ENCODE data around the gene GJC2. TPM values are rescaled to one million over a fixed set of nuclear protein-coding genes. Genes with fewer than 3 reads are reported as not detected.

GJC2 gene
- total RNA-seq, 1 donor from 2014 or later = 6.0 TPM

DNA sequence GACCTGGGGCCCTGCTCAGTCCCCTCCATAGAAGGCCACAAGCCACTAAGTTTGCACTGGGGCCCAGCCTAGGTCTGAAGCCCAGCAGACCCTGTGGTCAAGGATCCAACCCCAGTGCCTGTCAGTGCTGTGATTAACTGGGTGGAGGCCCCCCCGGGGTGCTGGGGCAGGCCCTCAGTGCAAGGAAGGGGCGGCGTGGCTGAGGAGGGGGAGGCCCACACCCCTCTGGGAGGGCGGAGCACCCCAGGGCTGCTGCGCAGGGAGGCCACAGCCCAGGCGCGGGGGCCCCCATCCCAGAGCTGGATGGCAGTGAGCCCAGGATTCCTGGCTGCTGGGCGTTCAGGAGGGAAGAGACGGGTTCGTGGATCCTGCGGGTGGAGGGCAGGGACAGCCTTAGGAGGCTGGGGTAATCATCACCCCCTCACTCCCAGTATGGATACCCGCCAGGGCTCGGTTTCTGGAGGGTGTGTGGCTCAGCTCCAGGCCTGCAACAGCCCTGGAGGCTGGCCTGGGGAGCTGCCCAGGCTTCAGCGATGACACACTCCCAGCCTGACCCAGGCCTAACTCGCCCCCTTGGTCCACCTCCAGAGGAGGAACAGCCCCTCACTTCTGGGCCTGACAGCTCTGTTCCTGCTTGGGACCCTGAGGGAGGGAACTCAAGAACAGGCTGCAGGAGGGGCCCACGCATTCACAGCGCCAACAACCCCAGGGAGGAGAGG, 890 bp downstream of the GJC2 start:
- H3K4me1 ChIP-seq = peaks cover 43% of the 10 kb centered on the region
- peak; percentile 29 to 43 for ATAC-seq
- no peak for TF ChIP-seq CTCF (IDR thresholded peaks at IDR 0.05)
- H3K36me3 ChIP-seq = peaks cover 41% of the 10 kb centered on the region
- intact Hi-C loops (cut with DNase I) = no loop called here
- peak overlapping the region; percentile 51 for H3K4me3 ChIP-seq
- no peaks in the 10 kb centered on the region for H3K9me3 ChIP-seq
- H3K27ac ChIP-seq = peak overlapping the region; percentile 88
- DNase-seq = peak; percentile 50
- no peaks in the 10 kb centered on the region for H3K27me3 ChIP-seq (ENCODE audit: low read depth)

GRCh38 chr1:228151180-228151925, 1.6 kb downstream of the GJC2 start:
- no peak for ATAC-seq
- Histone ChIP-seq H3K4me3 (peak overlapping the region; percentile 51), H3K9me3 (no peaks in the 10 kb centered on the region), H3K36me3 (peaks cover 34% of the 10 kb centered on the region), H3K27me3 (ENCODE audit: low read depth) (no peaks in the 10 kb centered on the region), H3K27ac (peak overlapping the region; percentile 88), H3K4me1 (peaks cover 42% of the 10 kb centered on the region)
- intact Hi-C loops (cut with DNase I) = no loop called here
- no peak for DNase-seq
- TF ChIP-seq CTCF (IDR thresholded peaks at IDR 0.05) = no peak

GRCh38 chr1:228152097-228152917, 2.6 kb downstream of the GJC2 start:
- intact Hi-C loops (cut with DNase I) = no loop called here
- ATAC-seq (no peak), DNase-seq (no peak)
- Histone ChIP-seq H3K27ac (peak overlapping the region; percentile 88), H3K36me3 (peaks cover 24% of the 10 kb centered on the region), H3K4me3 (no peak overlapping the region), H3K4me1 (peaks cover 42% of the 10 kb centered on the region), H3K9me3 (no peaks in the 10 kb centered on the region), H3K27me3 (ENCODE audit: low read depth) (no peaks in the 10 kb centered on the region)
- TF ChIP-seq CTCF (IDR thresholded peaks at IDR 0.05) = no peak

DNA sequence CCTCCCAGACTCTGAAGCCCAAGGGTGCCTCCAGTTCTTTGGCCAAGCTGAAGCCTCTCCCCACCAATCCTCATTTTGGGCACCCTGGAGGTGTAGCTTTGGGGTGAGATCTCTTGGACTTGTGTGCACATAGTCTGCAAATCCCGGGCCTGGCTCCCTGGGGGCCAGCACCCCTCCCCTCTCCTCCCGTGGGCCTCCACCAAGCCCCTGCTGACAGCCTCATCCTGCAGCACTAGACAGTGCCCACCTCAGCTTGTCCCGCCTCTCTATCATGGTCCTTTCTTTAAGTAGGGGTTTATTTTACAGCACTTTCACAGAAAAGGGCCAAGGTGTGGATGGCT, 3.2 kb downstream of the GJC2 start:
- no peak for ATAC-seq
- Histone ChIP-seq H3K9me3 (no peaks in the 10 kb centered on the region), H3K36me3 (peaks cover 18% of the 10 kb centered on the region), H3K27me3 (ENCODE audit: low read depth) (no peaks in the 10 kb centered on the region), H3K27ac (no peak overlapping the region), H3K4me1 (peaks cover 42% of the 10 kb centered on the region), H3K4me3 (no peak overlapping the region)
- TF ChIP-seq CTCF (IDR thresholded peaks at IDR 0.05) = no peak
- intact Hi-C loops (cut with DNase I) = no loop called here
- peak; percentile 10 for DNase-seq

- no peaks in the 10 kb centered on the region for H3K9me3 ChIP-seq
- no peak overlapping the region for H3K27ac ChIP-seq
- no peaks in the 10 kb centered on the region for H3K27me3 ChIP-seq (ENCODE audit: low read depth)
- TF ChIP-seq CTCF (IDR thresholded peaks at IDR 0.05) = no peak
- intact Hi-C loops (cut with DNase I) = no loop called here
- peaks cover 6% of the 10 kb centered on the region for H3K36me3 ChIP-seq
- ATAC-seq = no peak
- H3K4me1 ChIP-seq = peaks cover 29% of the 10 kb centered on the region
- DNase-seq = peak; percentile 32
- no peak overlapping the region for H3K4me3 ChIP-seq
Measured at GRCh38 chr1:228154021-228154669, 4.4 kb downstream of the GJC2 start.

Data from lower lobe of right lung (tissue), 2 donors.